ENCODE results near the gene BRSK2.
A peak's percentile ranks its signal among the peaks of the same experiment; 100 is the strongest.

BRSK2 gene

GRCh38 chr11:1388763-1389102 lies 1.0 kb upstream of the BRSK2 start:
- Histone ChIP-seq H3K27ac (ENCODE audit: low read depth, low read length) (no peak overlapping the region), H3K4me3 (ENCODE audit: low read length) (peak overlapping the region; percentile 74), H3K36me3 (ENCODE audit: control insufficient read depth, insufficient read depth, low read length) (no peaks in the 10 kb centered on the region), H3K4me1 (ENCODE audit: control insufficient read depth, insufficient read depth, low read length) (peaks cover 2% of the 10 kb centered on the region), H3K27me3 (ENCODE audit: control insufficient read depth, insufficient read depth, low read length) (peaks cover 21% of the 10 kb centered on the region), H3K9ac (ENCODE audit: low read length) (no peak overlapping the region)

- Histone ChIP-seq H3K36me3 (ENCODE audit: control insufficient read depth, insufficient read depth, low read length) (no peaks in the 10 kb centered on the region), H3K27ac (ENCODE audit: low read depth, low read length) (peak overlapping the region; percentile 58), H3K4me3 (ENCODE audit: low read length) (peak overlapping the region; percentile 74), H3K27me3 (ENCODE audit: control insufficient read depth, insufficient read depth, low read length) (peaks cover 21% of the 10 kb centered on the region), H3K9ac (ENCODE audit: low read length) (peak overlapping the region; percentile 30), H3K4me1 (ENCODE audit: control insufficient read depth, insufficient read depth, low read length) (peaks cover 2% of the 10 kb centered on the region)
Observed at GRCh38 chr11:1389103-1389931, 417 bp upstream of the BRSK2 start.

DNA sequence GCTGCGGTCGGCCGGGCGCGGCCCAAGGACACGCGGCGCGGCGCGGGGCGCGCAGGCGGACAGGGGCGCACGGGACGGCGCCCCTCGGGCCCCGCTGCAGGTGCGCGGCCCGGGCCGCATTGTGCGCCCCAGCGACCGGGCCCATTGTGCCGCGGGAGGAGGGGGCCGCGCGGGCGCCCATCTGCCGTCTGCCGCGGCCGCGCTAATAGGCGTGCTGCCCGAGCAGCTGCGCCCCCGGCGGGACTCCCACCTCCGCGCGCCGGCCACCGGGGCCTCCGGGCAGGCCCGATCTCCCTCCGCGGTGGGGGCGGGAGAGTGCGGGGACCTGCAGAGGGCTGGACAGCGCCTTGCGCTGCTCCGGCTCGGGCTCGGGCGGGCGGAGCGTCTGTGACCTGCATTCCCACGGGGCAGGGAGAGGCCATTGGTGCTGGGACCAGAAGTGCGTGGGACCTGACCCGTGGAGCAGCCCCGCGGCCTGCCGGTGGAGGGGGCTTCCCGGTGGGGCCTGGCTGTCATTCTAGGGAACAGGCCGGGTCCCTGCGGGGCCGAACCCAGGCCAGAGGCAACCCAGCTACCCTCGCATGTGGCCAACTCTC lies 933 bp downstream of the BRSK2 start:
- H3K9ac ChIP-seq (ENCODE audit: low read length): no peak overlapping the region
- H3K27ac ChIP-seq (ENCODE audit: low read depth, low read length): no peak overlapping the region
- H3K4me3 ChIP-seq (ENCODE audit: low read length): peak overlapping the region; percentile 2
- no peaks in the 10 kb centered on the region for H3K36me3 ChIP-seq (ENCODE audit: control insufficient read depth, insufficient read depth, low read length)
- peaks cover 21% of the 10 kb centered on the region for H3K27me3 ChIP-seq (ENCODE audit: control insufficient read depth, insufficient read depth, low read length)
- H3K4me1 ChIP-seq (ENCODE audit: control insufficient read depth, insufficient read depth, low read length): peaks cover 2% of the 10 kb centered on the region

DNA sequence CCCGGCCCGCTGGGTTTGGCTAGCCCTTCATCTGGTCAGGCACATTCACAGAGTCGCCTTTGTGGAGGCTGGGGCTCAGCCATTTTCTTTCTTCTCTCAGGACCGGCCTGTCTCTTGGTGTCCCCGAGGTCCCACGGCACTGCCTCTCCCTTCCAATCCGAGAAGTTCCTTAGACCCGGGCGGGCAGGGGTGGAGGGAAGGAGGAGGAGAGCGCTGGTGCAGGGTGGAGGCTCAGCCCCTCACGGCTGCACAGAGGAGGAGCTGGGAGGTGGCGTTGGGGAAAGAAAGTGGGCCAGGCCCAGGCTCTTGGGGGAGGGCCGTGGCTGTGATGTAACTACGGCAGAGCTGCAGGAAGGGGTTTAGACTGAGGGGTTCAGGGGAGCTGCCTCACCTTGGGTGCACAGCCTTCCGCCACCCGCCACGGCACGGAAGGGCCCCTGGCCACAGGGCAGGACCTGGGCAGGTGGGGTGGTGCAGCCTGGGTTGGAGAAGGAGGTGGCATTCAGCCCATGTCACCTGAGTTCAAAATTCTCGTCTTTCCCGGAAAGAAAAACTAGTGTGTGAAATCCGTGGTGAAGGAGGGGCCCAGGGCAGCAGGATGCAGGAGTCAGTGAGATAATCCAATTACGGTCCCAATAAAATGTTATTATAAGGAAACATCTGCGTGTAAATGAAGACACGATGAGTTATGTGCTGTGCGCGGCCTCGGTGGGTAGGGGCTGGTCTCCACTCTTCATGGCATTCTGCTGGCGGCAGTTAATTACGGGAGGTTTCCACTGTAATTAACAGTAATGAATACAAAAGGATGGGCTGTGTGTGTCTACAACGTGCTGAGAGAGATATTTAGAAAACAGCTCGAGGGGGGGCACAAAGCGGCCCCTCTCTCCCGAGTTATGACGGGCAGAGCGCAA lies 1.7 kb downstream of the BRSK2 start:
- Histone ChIP-seq H3K9ac (ENCODE audit: low read length) (no peak overlapping the region), H3K27ac (ENCODE audit: low read depth, low read length) (no peak overlapping the region), H3K4me3 (ENCODE audit: low read length) (peak overlapping the region; percentile 2), H3K27me3 (ENCODE audit: control insufficient read depth, insufficient read depth, low read length) (peaks cover 21% of the 10 kb centered on the region), H3K4me1 (ENCODE audit: control insufficient read depth, insufficient read depth, low read length) (peaks cover 2% of the 10 kb centered on the region), H3K36me3 (ENCODE audit: control insufficient read depth, insufficient read depth, low read length) (no peaks in the 10 kb centered on the region)

DNA sequence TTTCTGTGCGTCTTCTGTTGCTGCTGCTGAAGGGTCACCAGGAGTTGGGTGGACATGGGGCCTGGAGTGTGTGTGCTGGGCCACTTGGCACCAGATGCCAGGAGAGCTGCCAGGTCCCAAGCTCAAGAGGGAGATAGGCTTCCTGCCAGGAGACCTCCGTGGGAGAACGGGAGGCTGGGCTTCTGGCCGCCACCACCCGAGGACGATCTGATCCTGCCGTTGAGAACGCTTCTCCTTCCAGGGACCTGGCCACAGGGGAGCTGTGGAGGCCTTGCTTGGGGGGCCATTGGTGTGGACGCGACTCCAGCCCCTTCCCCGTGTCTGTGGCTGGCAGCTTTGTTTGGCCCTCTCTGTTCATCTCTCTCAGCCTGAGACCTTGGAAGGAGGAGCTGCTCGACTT lies 2.4 kb downstream of the BRSK2 start:
- H3K27me3 ChIP-seq (ENCODE audit: control insufficient read depth, insufficient read depth, low read length): peaks cover 21% of the 10 kb centered on the region
- no peaks in the 10 kb centered on the region for H3K36me3 ChIP-seq (ENCODE audit: control insufficient read depth, insufficient read depth, low read length)
- H3K4me1 ChIP-seq (ENCODE audit: control insufficient read depth, insufficient read depth, low read length): peaks cover 2% of the 10 kb centered on the region
- H3K9ac ChIP-seq (ENCODE audit: low read length): no peak overlapping the region
- H3K4me3 ChIP-seq (ENCODE audit: low read length): no peak overlapping the region
- H3K27ac ChIP-seq (ENCODE audit: low read depth, low read length): no peak overlapping the region

- no peak overlapping the region for H3K27ac ChIP-seq (ENCODE audit: low read depth, low read length)
- H3K4me3 ChIP-seq (ENCODE audit: low read length): no peak overlapping the region
- peaks cover 21% of the 10 kb centered on the region for H3K27me3 ChIP-seq (ENCODE audit: control insufficient read depth, insufficient read depth, low read length)
- H3K9ac ChIP-seq (ENCODE audit: low read length): no peak overlapping the region
- H3K36me3 ChIP-seq (ENCODE audit: control insufficient read depth, insufficient read depth, low read length): no peaks in the 10 kb centered on the region
- H3K4me1 ChIP-seq (ENCODE audit: control insufficient read depth, insufficient read depth, low read length): peaks cover 2% of the 10 kb centered on the region
Observed at GRCh38 chr11:1392561-1392960, 2.8 kb downstream of the BRSK2 start.

DNA sequence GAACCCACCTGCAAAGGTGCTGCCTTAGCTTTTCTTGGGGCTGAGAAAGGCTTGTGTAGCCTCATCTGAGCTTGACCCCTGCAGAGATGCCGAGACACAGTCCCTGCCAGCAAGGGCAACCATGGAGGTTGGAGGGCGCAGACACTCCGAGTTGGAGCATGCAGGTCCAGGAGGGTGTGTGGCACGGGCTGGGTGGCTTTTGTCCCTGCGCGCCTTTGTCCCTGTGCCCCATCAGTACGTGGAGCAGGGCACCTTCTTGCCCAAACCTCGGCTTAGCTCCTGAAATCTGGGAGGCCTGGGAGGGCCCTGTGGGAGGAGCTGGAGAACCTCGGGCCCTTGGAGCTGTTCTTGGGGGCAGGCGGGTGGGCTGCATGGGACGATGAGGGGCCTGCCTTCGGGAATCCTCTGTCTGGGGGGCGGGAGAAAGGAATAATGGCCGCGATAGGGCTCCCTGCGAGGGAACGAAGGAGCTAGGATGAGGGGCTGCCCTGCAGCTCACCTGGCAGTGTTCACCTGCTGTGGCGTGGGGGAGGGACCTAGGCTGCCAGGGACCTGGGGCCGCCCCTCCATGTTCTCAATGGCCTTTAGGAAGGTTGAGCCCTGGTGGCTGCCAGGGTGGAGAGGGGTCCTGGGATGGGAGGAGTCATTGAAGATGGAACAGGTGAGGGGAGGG lies 3.4 kb downstream of the BRSK2 start:
- Histone ChIP-seq H3K36me3 (ENCODE audit: control insufficient read depth, insufficient read depth, low read length) (no peaks in the 10 kb centered on the region), H3K9ac (ENCODE audit: low read length) (no peak overlapping the region), H3K27ac (ENCODE audit: low read depth, low read length) (no peak overlapping the region), H3K4me1 (ENCODE audit: control insufficient read depth, insufficient read depth, low read length) (peaks cover 2% of the 10 kb centered on the region), H3K27me3 (ENCODE audit: control insufficient read depth, insufficient read depth, low read length) (peaks cover 21% of the 10 kb centered on the region), H3K4me3 (ENCODE audit: low read length) (no peak overlapping the region)

GRCh38 chr11:1394936-1395772 lies 5.4 kb downstream of the BRSK2 start:
- no peak overlapping the region for H3K9ac ChIP-seq (ENCODE audit: low read length)
- no peak overlapping the region for H3K27ac ChIP-seq (ENCODE audit: low read depth, low read length)
- H3K27me3 ChIP-seq (ENCODE audit: control insufficient read depth, insufficient read depth, low read length): peaks cover 21% of the 10 kb centered on the region
- no peak overlapping the region for H3K4me3 ChIP-seq (ENCODE audit: low read length)
- no peaks in the 10 kb centered on the region for H3K4me1 ChIP-seq (ENCODE audit: control insufficient read depth, insufficient read depth, low read length)
- no peaks in the 10 kb centered on the region for H3K36me3 ChIP-seq (ENCODE audit: control insufficient read depth, insufficient read depth, low read length)

GRCh38 chr11:1395773-1396374 lies 6.1 kb downstream of the BRSK2 start:
- H3K36me3 ChIP-seq (ENCODE audit: control insufficient read depth, insufficient read depth, low read length): no peaks in the 10 kb centered on the region
- H3K4me3 ChIP-seq (ENCODE audit: low read length): no peak overlapping the region
- no peak overlapping the region for H3K9ac ChIP-seq (ENCODE audit: low read length)
- no peaks in the 10 kb centered on the region for H3K4me1 ChIP-seq (ENCODE audit: control insufficient read depth, insufficient read depth, low read length)
- H3K27ac ChIP-seq (ENCODE audit: low read depth, low read length): no peak overlapping the region
- H3K27me3 ChIP-seq (ENCODE audit: control insufficient read depth, insufficient read depth, low read length): peaks cover 19% of the 10 kb centered on the region

DNA sequence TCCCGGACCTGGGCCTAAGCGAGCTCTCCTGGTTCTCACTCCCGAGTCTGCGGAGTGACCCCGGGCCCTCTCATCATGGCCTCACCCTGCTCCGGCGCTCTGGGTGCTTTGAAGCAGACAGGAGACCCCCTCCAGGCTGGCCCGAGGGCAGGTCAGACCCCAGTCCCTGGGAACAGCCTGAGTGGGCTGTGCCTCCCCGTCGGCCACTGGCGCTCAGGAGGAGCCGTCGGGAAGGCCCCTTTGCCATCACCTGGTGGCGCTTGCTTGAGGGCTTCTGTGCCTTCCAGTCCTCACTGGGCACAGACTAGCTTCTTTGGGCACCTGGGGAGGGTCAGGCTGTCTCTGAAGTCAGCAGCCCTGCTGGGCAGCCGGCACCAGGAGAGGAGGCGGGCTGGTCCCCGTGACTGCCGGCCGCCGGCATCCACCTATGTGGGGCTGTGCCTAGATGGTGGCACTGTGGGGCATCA lies 6.7 kb downstream of the BRSK2 start:
- H3K27me3 ChIP-seq (ENCODE audit: control insufficient read depth, insufficient read depth, low read length): peaks cover 14% of the 10 kb centered on the region
- no peak overlapping the region for H3K9ac ChIP-seq (ENCODE audit: low read length)
- H3K4me3 ChIP-seq (ENCODE audit: low read length): no peak overlapping the region
- H3K36me3 ChIP-seq (ENCODE audit: control insufficient read depth, insufficient read depth, low read length): no peaks in the 10 kb centered on the region
- H3K4me1 ChIP-seq (ENCODE audit: control insufficient read depth, insufficient read depth, low read length): no peaks in the 10 kb centered on the region
- H3K27ac ChIP-seq (ENCODE audit: low read depth, low read length): no peak overlapping the region

- H3K27ac ChIP-seq (ENCODE audit: low read depth, low read length): no peak overlapping the region
- no peak overlapping the region for H3K9ac ChIP-seq (ENCODE audit: low read length)
- H3K4me1 ChIP-seq (ENCODE audit: control insufficient read depth, insufficient read depth, low read length): no peaks in the 10 kb centered on the region
- H3K36me3 ChIP-seq (ENCODE audit: control insufficient read depth, insufficient read depth, low read length): no peaks in the 10 kb centered on the region
- H3K27me3 ChIP-seq (ENCODE audit: control insufficient read depth, insufficient read depth, low read length): peaks cover 6% of the 10 kb centered on the region
- no peak overlapping the region for H3K4me3 ChIP-seq (ENCODE audit: low read length)
Observed at GRCh38 chr11:1397146-1397861, 7.6 kb downstream of the BRSK2 start.
